Activated CD4-positive, alpha-beta T cell treated with anti-CD3 and anti-CD28 coated beads, Interleukin-2, amount 50 U/mL, for 4 hours (primary cell): Measurements from ENCODE around the gene F11R.
A peak's percentile ranks its signal among the peaks of the same experiment; 100 is the strongest.
"Not testable (repeated sequence)": the region's sequence is repeated elsewhere in the genome, so short reads cannot be mapped to it uniquely, and the experiment has no call there.

ENCODE experiments used
- DNase-seq, 2 experiments: peaks; one replicate each; pipeline ENCODE4 v3.0.0-alpha.2; 2020

The F11R gene

GRCh38 chr1:161020509-161021164, at the start of gene F11R:
Gene F11R, minus strand, starts transcription at chr1:161021152. Its CDS starts 79 bp downstream, at chr1:161021073.
- DNase-seq = peak in 1 of 2 experiments; percentile 21

- DNase-seq = peak; percentile 69
Observed at GRCh38 chr1:161069731-161070270, 48.8 kb upstream of the F11R start, which contains the start of gene ARHGAP30. Gene ARHGAP30, minus strand, starts transcription at chr1:161069891. Its CDS starts 267 bp downstream, at chr1:161069624.

GRCh38 chr1:161069241-161069640, 48.3 kb upstream of the F11R start:
- no peak for DNase-seq

DNA sequence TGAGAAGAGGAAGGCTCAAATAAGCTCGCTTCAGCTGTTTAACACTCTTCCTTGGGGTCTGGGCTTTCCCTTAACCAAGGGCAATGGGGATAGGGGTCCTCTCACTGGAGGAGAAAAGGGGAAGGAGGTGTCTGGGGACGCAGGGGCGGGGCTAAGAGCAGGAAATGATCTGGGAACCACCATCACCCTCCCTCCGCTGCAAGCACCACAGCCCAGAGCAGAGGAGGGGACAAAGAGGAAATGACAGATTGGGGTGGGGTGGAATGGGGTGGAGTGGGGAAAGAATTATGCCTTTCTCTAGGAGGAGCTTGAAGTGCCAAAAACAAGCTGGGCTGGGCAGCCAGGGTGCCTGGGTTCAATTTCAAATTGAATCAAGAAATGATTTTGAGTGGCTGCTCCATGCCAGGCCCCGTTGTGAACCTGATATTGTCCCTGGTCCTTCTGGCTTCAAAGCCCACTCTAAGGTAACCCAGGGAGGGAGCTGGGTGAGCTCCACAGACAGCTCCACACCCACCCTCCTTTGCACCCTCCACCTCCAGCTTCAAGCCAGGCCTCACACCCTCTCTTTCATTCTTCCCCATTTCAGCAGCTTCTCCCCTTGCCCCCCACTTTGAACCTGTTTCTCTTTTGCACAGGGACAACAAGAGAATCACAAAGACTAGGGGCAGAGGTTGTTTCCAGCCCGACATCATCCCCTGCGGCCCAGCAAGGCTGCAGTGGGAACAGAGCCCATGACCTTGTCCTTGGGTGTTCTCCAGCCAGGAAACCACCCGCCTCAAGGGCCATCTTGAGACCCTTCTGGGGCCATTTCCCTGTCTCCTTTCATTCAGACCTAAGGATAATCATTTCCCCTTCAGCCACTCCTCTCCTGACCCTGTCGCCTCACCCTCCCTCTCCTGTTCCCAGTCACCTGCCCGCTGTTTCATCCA, 47.6 kb upstream of the F11R start:
- peak; percentile 68 to 71 for DNase-seq

DNA sequence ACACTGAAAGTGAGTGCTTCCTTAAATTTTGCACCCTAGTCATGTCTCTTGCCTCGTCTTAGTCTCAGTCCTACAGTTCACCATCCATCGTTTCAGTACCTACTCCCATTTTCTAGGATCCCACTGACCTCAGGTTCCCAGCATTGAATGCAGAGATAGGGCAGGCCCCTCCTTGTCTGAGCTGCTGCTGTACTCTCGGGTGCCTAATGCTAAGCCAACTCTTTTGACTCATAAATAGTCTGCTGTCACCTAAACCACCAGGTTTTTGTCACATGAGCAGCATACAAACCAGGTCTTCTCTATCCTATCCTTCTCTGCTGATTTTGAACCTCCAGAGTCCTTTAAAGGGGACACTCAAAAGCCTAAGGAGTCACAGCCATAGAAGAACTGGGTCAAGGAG, 45.7 kb upstream of the F11R start:
- no peak for DNase-seq

GRCh38 chr1:161065681-161066080, 44.7 kb upstream of the F11R start:
- not testable (repeated sequence) for DNase-seq

- DNase-seq = not testable (repeated sequence)
Observed at GRCh38 chr1:161063936-161064335, 43.0 kb upstream of the F11R start.

GRCh38 chr1:161061419-161061818, 40.5 kb upstream of the F11R start:
- no peak for DNase-seq

DNA sequence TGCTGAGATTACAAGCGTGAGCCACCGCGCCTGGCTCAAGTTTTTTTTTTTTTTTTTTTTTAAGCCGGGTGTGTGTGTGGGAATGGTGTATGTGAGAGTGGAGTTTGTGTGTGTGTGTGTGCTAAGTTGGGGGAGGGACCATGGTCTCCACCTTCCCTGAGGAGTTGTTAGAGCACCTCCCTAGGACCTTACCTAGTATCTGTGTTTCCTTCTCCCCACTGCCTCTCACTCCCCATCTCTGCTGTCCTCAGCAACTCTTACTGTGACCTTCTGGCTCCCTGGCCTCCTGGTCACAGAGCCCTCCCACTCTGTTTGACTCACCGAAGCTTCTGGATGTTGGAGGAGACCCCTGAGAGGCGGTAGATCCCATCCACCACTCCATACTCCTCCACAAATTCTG, 38.3 kb upstream of the F11R start:
- DNase-seq = no peak

DNA sequence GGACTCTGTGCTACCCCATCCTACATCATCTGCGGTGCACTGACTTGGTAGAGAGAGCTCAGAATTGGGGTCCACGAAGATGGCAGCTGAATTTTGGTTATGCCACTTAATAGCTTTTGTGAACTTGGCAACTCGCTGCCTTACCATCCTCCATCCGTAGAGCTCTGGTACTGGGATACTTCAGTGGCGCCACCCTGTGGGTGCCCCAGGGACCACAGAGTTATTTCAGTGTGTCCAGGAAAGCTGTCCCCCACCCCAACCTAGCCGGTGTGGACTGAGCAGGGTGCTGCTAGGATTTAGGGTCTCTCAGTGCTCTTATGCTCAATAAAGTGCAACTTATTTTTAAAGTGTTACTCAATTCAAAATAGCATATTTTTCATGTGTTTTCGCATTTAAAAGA, 33.9 kb upstream of the F11R start:
- DNase-seq = no peak

- DNase-seq = no peak
Observed at GRCh38 chr1:161054232-161054631, 33.3 kb upstream of the F11R start.

GRCh38 chr1:161052899-161053298, 31.9 kb upstream of the F11R start:
- DNase-seq = no peak

- no peak for DNase-seq
Observed at GRCh38 chr1:161051219-161051618, 30.3 kb upstream of the F11R start.

GRCh38 chr1:161048949-161049722, 28.2 kb upstream of the F11R start:
- DNase-seq = no peak

DNA sequence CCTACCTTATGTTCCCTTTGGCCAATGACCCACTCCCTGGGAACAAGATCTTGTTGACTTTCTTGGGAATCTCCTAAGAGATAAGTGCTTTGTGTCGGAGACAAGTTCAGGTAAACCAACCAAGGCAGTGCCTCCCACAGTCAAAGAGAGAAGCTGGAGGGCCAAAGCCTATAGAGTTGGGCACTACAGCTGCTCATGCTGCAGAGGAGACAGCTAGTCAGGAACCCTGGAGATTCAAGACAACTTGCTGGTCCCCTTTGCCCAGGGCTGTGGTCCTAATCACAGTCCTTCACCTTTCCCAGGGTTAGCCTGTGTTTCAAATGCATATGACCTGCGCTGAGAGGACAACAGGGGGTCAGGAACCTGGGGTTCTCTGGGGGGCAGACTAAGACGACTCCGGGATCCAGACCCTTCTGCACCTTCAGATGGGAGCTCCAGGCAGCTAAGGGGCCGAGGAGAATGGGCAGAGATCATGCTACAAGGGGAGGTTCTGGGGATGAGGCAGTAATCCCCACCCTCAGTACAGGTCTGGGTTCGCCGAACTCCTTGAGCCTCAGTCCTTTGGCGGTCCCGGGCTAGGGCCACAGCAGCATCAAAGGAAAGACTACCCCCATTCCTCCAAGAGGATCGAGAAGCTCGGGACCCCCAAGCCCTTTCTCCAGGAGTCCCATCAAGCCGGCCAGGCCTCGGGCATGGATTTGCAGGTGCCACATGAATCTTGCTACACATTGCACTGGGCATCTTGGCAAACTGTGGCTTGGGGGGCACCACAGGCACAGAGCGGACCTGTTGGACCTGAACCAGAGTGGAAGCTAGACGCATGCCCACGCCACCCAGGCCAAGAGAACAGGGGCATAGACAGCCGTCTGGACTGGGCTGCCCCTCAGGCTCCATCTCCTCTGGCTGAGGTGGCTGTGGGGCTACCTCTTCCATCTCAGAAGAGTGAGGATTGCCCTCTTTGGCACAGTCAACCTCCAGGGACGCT, 26.8 kb upstream of the F11R start:
- no peak for DNase-seq

- no peak for DNase-seq
Observed at GRCh38 chr1:161046605-161047228, 25.8 kb upstream of the F11R start.

- DNase-seq = peak; percentile 88
Observed at GRCh38 chr1:161045736-161046604, 25.0 kb upstream of the F11R start, which contains the start of gene USF1. Gene USF1, minus strand, starts transcription at chr1:161045977. Its CDS starts 2,702 bp downstream, at chr1:161043275.

- peak; percentile 35 to 46 for DNase-seq
Observed at GRCh38 chr1:161044908-161045735, 24.2 kb upstream of the F11R start.

- DNase-seq = no peak
Observed at GRCh38 chr1:161044535-161044907, 23.6 kb upstream of the F11R start.
